Measurements from ENCODE around the gene MIA2.

GRCh38 chr14:39365354-39365753, 131.6 kb downstream of the MIA2 start:
- TF ChIP-seq CTCF (IDR thresholded peaks at IDR 0.05; ENCODE audit: poor library complexity) (no peak), EZH2phosphoT487 (IDR thresholded peaks at IDR 0.05; ENCODE audit: low read depth, severe bottlenecking, unreplicated experiment) (no peak), EZH2 (IDR thresholded peaks at IDR 0.05; ENCODE audit: borderline replicate concordance) (no peak)

Data from hepatocyte (in vitro differentiated cells).